Sigmoid colon (tissue), 7 donors: ENCODE data around the gene IRF7. TPM values are rescaled to one million over a fixed set of nuclear protein-coding genes. Genes with fewer than 3 reads are reported as not detected.

Source experiments
- DNase-seq: peaks from one replicate; pipeline ENCODE4 v3.0.0-alpha.2; 2019
- H3K27ac ChIP-seq, 4 donors: fragments of 200-600 bp; sonication (generic); one replicate each; pipeline ENCODE4 v1.5.1; 2016 to 2019; ENCODE audit warnings: mild to moderate bottlenecking in 1 of 4
- H3K27me3 ChIP-seq, 3 donors: fragments of 200-600 bp; sonication (generic); one replicate each; pipeline ENCODE4 v1.5.1; 2019; ENCODE audit warnings: mild to moderate bottlenecking in 1 of 3
- H3K36me3 ChIP-seq, 4 donors: fragments of 200-600 bp; sonication (generic); one replicate each; pipeline ENCODE4 v1.5.1; 2016 to 2019
- H3K4me1 ChIP-seq, 4 donors: fragments of 200-600 bp; sonication (generic); one replicate each; pipeline ENCODE4 v1.5.1; 2017 to 2019
- H3K4me3 ChIP-seq, 4 donors: fragments of 200-600 bp; sonication (generic); one replicate each; pipeline ENCODE4 v1.5.1; 2017 to 2019; ENCODE audit warnings: mild to moderate bottlenecking in 2 of 4, moderate library complexity in 1 of 4
- H3K9me3 ChIP-seq, 4 donors: fragments of 200-600 bp in 3 of 4; sonication (generic) in 3 of 4; one replicate each; pipeline versions ENCODE4 v1.5.1 to v1.6.1; 2013 to 2019
- EP300 ChIP-seq, 4 donors: sonication (generic); formaldehyde crosslinking; IDR thresholded peaks; one replicate each; pipeline ENCODE4 v1.6.1; 2017; ENCODE audit warnings: antibody characterized with exemption in 4 of 4
- POLR2A ChIP-seq, 2 donors: fragments of 450-650 bp; IDR thresholded peaks; one replicate each; pipeline ENCODE4 v1.6.1; 2016; ENCODE audit warnings: antibody characterized with exemption in 2 of 2, mild to moderate bottlenecking in 2 of 2, moderate library complexity in 2 of 2
- POLR2AphosphoS5 ChIP-seq, 4 donors: sonication (generic); formaldehyde crosslinking; IDR thresholded peaks; one replicate each; pipeline ENCODE4 v1.6.1; 2017; ENCODE audit warnings: antibody characterized with exemption in 4 of 4
- WGBS, 2 donors: extraction: QIAGEN DNeasy Blood & Tissue Kit; methylation state at CpG; one replicate each; pipeline ENCODE4 v1.1.7; 2013; 5-methylcytosine and 5-hydroxymethylcytosine counted together
- intact Hi-C: fragments of 100-400 bp; cut with DNase I; formaldehyde crosslinking; loops from one replicate; pipeline ENCODE4 v1.15.1; 2023
- polyA plus RNA-seq, 3 donors: library from polyadenylated mRNA; stranded (reverse); fragments of 200-250 nt; gene quantifications; one replicate each; pipeline ENCODE4 v1.2.3, GENCODE V29; 2013
- total RNA-seq, 4 donors: library from RNA; depleted of rRNA; stranded (reverse); fragments of >200 nt; gene quantifications; one replicate each; pipeline ENCODE4 v1.1.0, GENCODE V29; 2016
- TF ChIP-seq, protein P1 (sequence below), 4 experiments: fragments of 450-650 bp in 3 of 4; fragments of 200-600 bp in 1 of 4; IDR thresholded peaks; one replicate each; pipeline ENCODE4 v1.5.1; 2016 to 2019; ENCODE audit warnings: antibody characterized with exemption in 4 of 4, mild to moderate bottlenecking in 3 of 4, moderate library complexity in 2 of 4
- donor health status: healthy with polysubstance abuse.
- donor health status: Bipolar disorder and iron deficiency.
- donor health status: healthy.

Gene IRF7
- total and polyA plus RNA-seq, 7 donors = 8.6 to 73.9 (median 16.1) TPM

- Histone ChIP-seq H3K27ac (no peak overlapping the region), H3K4me3 (no peak overlapping the region), H3K9me3 (no peaks in the 10 kb centered on the region), H3K4me1 (peaks cover 0 to 3% (median 1%) of the 10 kb centered on the region in 4 donors), H3K36me3 (peaks cover 0 to 33% (median 7%) of the 10 kb centered on the region in 4 donors), H3K27me3 (no peaks in the 10 kb centered on the region)
- no peak for DNase-seq
- intact Hi-C loops = no loop called here
- TF ChIP-seq POLR2AphosphoS5 (IDR thresholded peaks at IDR 0.05) (no peak), EP300 (IDR thresholded peaks at IDR 0.05) (no peak), POLR2A (IDR thresholded peaks at IDR 0.05) (no peak)
- TF ChIP-seq, protein P1, sequence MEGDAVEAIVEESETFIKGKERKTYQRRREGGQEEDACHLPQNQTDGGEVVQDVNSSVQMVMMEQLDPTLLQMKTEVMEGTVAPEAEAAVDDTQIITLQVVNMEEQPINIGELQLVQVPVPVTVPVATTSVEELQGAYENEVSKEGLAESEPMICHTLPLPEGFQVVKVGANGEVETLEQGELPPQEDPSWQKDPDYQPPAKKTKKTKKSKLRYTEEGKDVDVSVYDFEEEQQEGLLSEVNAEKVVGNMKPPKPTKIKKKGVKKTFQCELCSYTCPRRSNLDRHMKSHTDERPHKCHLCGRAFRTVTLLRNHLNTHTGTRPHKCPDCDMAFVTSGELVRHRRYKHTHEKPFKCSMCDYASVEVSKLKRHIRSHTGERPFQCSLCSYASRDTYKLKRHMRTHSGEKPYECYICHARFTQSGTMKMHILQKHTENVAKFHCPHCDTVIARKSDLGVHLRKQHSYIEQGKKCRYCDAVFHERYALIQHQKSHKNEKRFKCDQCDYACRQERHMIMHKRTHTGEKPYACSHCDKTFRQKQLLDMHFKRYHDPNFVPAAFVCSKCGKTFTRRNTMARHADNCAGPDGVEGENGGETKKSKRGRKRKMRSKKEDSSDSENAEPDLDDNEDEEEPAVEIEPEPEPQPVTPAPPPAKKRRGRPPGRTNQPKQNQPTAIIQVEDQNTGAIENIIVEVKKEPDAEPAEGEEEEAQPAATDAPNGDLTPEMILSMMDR (IDR thresholded peaks at IDR 0.05) = no peak
- 90 to 92% methylated on average over 19 of the region's 19 CpGs for WGBS, 2 donors
Measured at GRCh38 chr11:660281-660680, 44.5 kb upstream of the IRF7 start.

DNA sequence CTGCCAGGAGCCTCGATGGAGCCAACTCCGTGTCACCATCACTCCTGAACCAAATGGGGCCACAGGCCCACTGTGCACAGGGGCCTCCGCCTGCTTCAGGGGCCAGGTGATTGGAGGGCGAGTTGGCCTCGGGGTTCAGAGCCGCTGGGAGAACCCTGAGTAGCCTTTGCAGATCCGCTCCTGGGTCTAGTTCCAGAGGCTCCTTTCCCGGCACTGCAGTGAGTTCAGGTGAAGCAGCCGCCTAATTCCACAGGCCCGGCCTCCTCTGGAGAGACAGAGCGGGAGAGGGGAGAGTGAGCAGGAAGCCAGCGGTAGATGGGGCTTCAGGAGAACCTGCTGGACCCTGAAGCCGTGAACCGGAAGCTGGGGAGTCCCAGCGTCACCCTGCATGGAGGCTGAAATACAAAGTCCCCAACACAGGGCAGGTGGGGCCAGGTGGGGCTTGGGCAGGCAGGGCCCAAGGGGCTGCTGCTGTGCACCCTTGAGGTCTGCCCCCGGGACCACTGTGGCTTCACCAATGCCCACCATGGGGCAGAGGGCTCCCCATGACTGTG is 43.9 kb upstream of the IRF7 start:
- no peak overlapping the region for H3K4me3 ChIP-seq
- 92 to 93% methylated on average over 16 of the region's 16 CpGs for WGBS, 2 donors
- H3K36me3 ChIP-seq = peaks cover 0 to 33% (median 7%) of the 10 kb centered on the region in 4 donors

GRCh38 chr11:657691-658126 is 42.0 kb upstream of the IRF7 start:
- Histone ChIP-seq H3K4me1 (no peaks in the 10 kb centered on the region), H3K27me3 (no peaks in the 10 kb centered on the region), H3K27ac (no peak overlapping the region), H3K4me3 (no peak overlapping the region), H3K9me3 (no peaks in the 10 kb centered on the region), H3K36me3 (peaks cover 0 to 41% (median 7%) of the 10 kb centered on the region in 4 donors)
- 49 to 84% methylated on average over 14 of the region's 14 CpGs for WGBS, 2 donors
- no peak for DNase-seq
- intact Hi-C loops = no loop called here
- TF ChIP-seq POLR2AphosphoS5 (IDR thresholded peaks at IDR 0.05) (no peak), POLR2A (IDR thresholded peaks at IDR 0.05) (no peak), EP300 (IDR thresholded peaks at IDR 0.05) (no peak)
- TF ChIP-seq, protein P1 (IDR thresholded peaks at IDR 0.05) = no peak

More for the DNA sequence above, 43.9 kb upstream of the IRF7 start:
- H3K4me1 ChIP-seq = no peaks in the 10 kb centered on the region
- DNase-seq = no peak
- no peaks in the 10 kb centered on the region for H3K27me3 ChIP-seq
- no peak overlapping the region for H3K27ac ChIP-seq
- intact Hi-C loops = no loop called here
- no peaks in the 10 kb centered on the region for H3K9me3 ChIP-seq
- TF ChIP-seq POLR2AphosphoS5 (IDR thresholded peaks at IDR 0.05) = no peak
- TF ChIP-seq, protein P1 (IDR thresholded peaks at IDR 0.05) = no peak
- no peak for TF ChIP-seq POLR2A (IDR thresholded peaks at IDR 0.05)
- TF ChIP-seq EP300 (IDR thresholded peaks at IDR 0.05) = no peak

DNA sequence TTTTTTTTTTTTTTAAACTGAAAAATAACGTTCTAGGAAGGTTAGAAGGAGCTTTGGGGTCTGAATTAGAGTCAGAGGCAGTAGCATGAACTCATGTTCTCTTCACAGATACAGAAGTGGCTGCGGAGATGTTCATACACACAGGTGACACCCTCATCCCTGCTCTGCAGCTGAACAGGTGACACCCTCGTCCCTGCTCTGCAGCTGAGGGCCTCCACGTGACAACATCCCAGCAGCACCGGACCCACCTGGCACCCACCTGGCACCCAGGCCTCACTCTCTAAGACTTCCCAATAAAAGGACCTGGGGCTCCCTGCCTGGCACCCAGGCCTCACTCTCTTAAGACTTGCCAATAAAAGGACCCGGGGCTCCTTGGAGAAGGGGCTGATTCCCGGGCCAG is 41.1 kb upstream of the IRF7 start:
- Histone ChIP-seq H3K9me3 (no peaks in the 10 kb centered on the region), H3K27me3 (no peaks in the 10 kb centered on the region), H3K4me1 (no peaks in the 10 kb centered on the region), H3K4me3 (no peak overlapping the region), H3K36me3 (peaks cover 0 to 41% (median 7%) of the 10 kb centered on the region in 4 donors), H3K27ac (no peak overlapping the region)
- WGBS, 2 donors = 85 to 90% methylated on average over 7 of the region's 7 CpGs
- TF ChIP-seq POLR2AphosphoS5 (IDR thresholded peaks at IDR 0.05) = no peak
- no peak for TF ChIP-seq EP300 (IDR thresholded peaks at IDR 0.05)
- TF ChIP-seq, protein P1 (IDR thresholded peaks at IDR 0.05) = no peak
- TF ChIP-seq POLR2A (IDR thresholded peaks at IDR 0.05) = no peak
- intact Hi-C loops = no loop called here
- no peak for DNase-seq

GRCh38 chr11:656426-656825 is 40.7 kb upstream of the IRF7 start:
- Histone ChIP-seq H3K9me3 (no peaks in the 10 kb centered on the region), H3K36me3 (peaks cover 0 to 45% (median 7%) of the 10 kb centered on the region in 4 donors), H3K4me1 (no peaks in the 10 kb centered on the region), H3K27ac (no peak overlapping the region), H3K27me3 (no peaks in the 10 kb centered on the region), H3K4me3 (no peak overlapping the region)
- WGBS, 2 donors = 94 to 95% methylated on average over 14 of the region's 14 CpGs
- no peak for DNase-seq
- intact Hi-C loops = no loop called here
- no peak for TF ChIP-seq POLR2AphosphoS5 (IDR thresholded peaks at IDR 0.05)
- TF ChIP-seq EP300 (IDR thresholded peaks at IDR 0.05) = no peak
- TF ChIP-seq, protein P1 (IDR thresholded peaks at IDR 0.05) = no peak
